BLaER1 (cell line): ENCODE data around the gene DHRS13.
A peak's percentile ranks its signal among the peaks of the same experiment; 100 is the strongest.
"Not testable (repeated sequence)": the region's sequence is repeated elsewhere in the genome, so short reads cannot be mapped to it uniquely, and the experiment has no call there.

Experiments
- H3K27ac ChIP-seq: shearing (Covaris generic); formaldehyde crosslinking; 2 replicates; pipeline ENCODE4 v1.8.1; 2022
- H3K27me3 ChIP-seq: shearing (Covaris generic); formaldehyde crosslinking; 2 replicates; pipeline ENCODE4 v1.8.1; 2022
- H3K36me3 ChIP-seq: shearing (Covaris generic); formaldehyde crosslinking; 2 replicates; pipeline ENCODE4 v1.8.1; 2022
- H3K4me1 ChIP-seq: shearing (Covaris generic); formaldehyde crosslinking; 2 replicates; pipeline ENCODE4 v1.8.1; 2022
- H3K4me2 ChIP-seq: shearing (Covaris generic); formaldehyde crosslinking; 2 replicates; pipeline ENCODE4 v1.8.1; 2022
- H3K4me3 ChIP-seq: shearing (Covaris generic); formaldehyde crosslinking; 2 replicates; pipeline ENCODE4 v1.8.1; 2022
- H3K9ac ChIP-seq: shearing (Covaris generic); formaldehyde crosslinking; 2 replicates; pipeline ENCODE4 v1.8.1; 2022
- H3K9me3 ChIP-seq: shearing (Covaris generic); formaldehyde crosslinking; 2 replicates; pipeline ENCODE4 v1.8.1; 2022
- H4K20me1 ChIP-seq: shearing (Covaris generic); formaldehyde crosslinking; 2 replicates; pipeline ENCODE4 v1.8.1; 2022
- Cebpa-rat ChIP-seq: shearing (Covaris generic); IDR thresholded peaks from 2 replicates; pipeline ENCODE4 v1.8.1; 2022

DHRS13 gene

DNA sequence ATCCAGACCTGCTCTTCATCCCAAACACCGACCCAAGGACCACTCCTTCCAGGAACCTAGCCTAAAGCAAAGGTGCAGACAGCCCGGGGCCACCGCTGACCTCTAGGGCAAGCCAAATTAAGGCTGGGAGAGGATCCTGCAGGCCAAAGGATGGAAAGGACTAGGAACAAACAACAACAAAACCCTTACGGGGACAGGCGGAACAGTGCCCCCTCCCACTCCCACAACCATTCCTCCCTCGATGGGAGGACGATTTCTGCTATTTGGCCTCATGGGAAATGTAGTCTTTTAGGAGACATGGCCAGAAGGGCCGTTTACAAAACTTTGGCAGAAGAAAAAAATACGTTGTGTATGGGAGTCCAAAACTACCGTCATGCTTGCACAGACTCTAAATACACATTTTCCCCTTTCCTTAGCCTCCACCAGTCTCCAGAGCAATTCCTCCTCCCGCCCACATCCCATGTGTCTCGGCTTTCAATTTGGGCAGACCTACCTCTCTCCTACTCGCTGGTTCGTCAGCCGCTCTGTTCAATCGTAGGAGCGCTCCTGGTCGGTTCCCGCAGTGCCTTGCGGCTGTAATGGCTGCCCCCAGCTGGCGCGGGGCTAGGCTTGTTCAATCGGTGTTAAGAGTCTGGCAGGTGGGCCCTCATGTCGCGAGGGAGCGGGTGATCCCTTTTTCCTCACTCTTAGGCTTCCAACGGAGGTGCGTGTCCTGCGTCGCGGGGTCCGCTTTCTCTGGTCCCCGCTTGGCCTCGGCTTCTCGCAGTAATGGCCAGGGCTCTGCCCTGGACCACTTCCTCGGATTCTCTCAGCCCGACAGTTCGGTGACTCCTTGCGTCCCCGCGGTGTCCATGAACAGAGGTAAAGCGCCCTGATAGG lies 48.2 kb downstream of the DHRS13 start, which contains the start of gene ERAL1:
Gene ERAL1, plus strand, starts transcription at position 560 of the 879 bp plus-strand sequence. Its CDS starts 19 bp downstream, at position 579.
- peaks cover 21% of the 10 kb centered on the region for H3K4me1 ChIP-seq
- H3K9ac ChIP-seq = peak within 1 kb of the TSS; percentile 84
- H3K4me3 ChIP-seq = peak within 1 kb of the TSS; percentile 78
- no peak for TF ChIP-seq Cebpa-rat
- H4K20me1 ChIP-seq = no peaks in the 10 kb centered on the region
- no peaks in the 10 kb centered on the region for H3K9me3 ChIP-seq
- H3K27ac ChIP-seq = peak within 1 kb of the TSS; percentile 74
- H3K27me3 ChIP-seq = no peaks in the 10 kb centered on the region
- H3K4me2 ChIP-seq = peak within 1 kb of the TSS; percentile 93
- peaks cover 38% of the 10 kb centered on the region for H3K36me3 ChIP-seq

DNA sequence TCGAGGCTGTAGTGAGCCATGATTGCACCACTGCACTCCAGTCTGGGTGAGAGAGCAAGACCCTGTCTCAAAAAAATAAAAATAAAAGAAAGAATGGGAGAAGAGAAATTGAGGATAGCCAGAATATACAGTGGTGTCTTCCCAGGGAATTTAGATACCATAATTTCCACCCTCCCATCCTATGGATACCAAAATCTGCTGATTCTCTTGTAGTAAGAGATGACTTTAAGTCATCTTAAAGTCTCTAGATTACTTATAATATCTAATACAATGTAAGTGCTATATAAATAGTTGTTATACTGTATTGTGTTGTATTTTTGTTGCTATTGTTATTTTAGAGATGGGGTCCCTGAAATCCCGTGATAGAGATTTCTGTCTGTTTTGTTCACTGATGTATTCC lies 49.6 kb downstream of the DHRS13 start:
- no peak for TF ChIP-seq Cebpa-rat
- Histone ChIP-seq H3K4me1 (peaks cover 21% of the 10 kb centered on the region), H3K36me3 (peaks cover 24% of the 10 kb centered on the region), H3K27me3 (no peaks in the 10 kb centered on the region), H4K20me1 (no peaks in the 10 kb centered on the region), H3K9ac (no peak overlapping the region), H3K27ac (no peak overlapping the region), H3K9me3 (no peaks in the 10 kb centered on the region), H3K4me3 (no peak overlapping the region), H3K4me2 (no peak overlapping the region)

DNA sequence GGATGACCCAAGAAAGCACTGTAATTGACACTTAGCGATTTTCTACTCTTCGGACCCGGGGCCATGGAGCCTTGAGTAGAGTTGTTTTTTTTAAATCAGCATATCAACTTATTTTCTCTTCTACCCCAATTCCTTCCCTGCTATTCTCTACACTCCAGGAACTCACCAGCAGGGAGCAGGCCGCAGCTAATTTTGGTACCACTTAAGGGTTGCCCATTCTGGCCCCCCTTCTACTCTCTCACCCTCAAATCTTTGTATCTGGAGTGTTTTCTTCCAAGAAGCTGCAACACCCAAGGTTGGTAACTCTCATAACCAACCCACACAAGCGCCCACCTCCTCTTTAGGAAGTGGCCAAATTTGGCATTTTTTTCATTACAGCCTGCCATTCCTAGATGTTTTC lies 53.6 kb downstream of the DHRS13 start:
- Histone ChIP-seq H3K4me2 (no peak overlapping the region), H3K4me1 (peaks cover 8% of the 10 kb centered on the region), H4K20me1 (no peaks in the 10 kb centered on the region), H3K9ac (no peak overlapping the region), H3K36me3 (no peaks in the 10 kb centered on the region), H3K27ac (no peak overlapping the region), H3K27me3 (no peaks in the 10 kb centered on the region), H3K4me3 (no peak overlapping the region), H3K9me3 (no peaks in the 10 kb centered on the region)
- no peak for TF ChIP-seq Cebpa-rat

DNA sequence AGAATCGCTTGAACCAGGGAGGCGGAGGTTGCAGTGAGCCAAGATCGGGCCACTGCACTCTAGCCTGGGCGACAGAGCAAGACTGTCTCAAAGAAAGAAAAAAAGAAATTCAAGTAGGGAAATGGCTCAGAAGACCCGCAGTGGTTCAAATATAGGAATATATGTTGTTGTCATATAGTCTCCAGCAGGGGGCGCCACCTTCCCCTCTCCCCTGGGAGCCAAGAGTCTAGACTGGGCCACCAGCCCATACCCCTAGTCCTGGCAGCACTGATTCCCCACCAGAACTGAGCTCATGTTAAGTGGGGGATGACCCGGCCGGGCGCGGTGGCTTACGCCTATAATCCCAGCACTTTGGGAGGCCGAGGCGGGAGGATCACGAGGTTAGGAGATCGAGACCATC lies 54.2 kb downstream of the DHRS13 start:
- not testable (repeated sequence) for H3K9me3 ChIP-seq, H3K4me1 ChIP-seq, H4K20me1 ChIP-seq, H3K9ac ChIP-seq, H3K27me3 ChIP-seq, H3K4me2 ChIP-seq, H3K4me3 ChIP-seq, H3K27ac ChIP-seq, H3K36me3 ChIP-seq
